Measurements from ENCODE around the gene FAM89A.

FAM89A gene

GRCh38 chr1:231001892-231002291 is 38.2 kb downstream of the FAM89A start:
- H3F3A ChIP-seq (ENCODE audit: control insufficient read depth, insufficient read depth) = no peaks in the 10 kb centered on the region
- no peaks in the 10 kb centered on the region for H3K9me3 ChIP-seq (ENCODE audit: control insufficient read depth, insufficient read depth, low read length)
- H3K27ac ChIP-seq (ENCODE audit: low read depth, low read length) = no peak overlapping the region
- H3K9me2 ChIP-seq (replicated peaks; ENCODE audit: control insufficient read depth, low read length) = no peaks in the 10 kb centered on the region
- H3K4me1 ChIP-seq (ENCODE audit: control insufficient read depth, low read length) = no peaks in the 10 kb centered on the region
- H3K4me3 ChIP-seq (ENCODE audit: low read length) = no peak overlapping the region
- no peaks in the 10 kb centered on the region for H4K20me1 ChIP-seq (ENCODE audit: control insufficient read depth, insufficient read depth, low read depth, low read length)
- TF ChIP-seq EZH2phosphoT487 (IDR thresholded peaks at IDR 0.05; ENCODE audit: borderline replicate concordance, low read length) = no peak
- TF ChIP-seq, protein P1, sequence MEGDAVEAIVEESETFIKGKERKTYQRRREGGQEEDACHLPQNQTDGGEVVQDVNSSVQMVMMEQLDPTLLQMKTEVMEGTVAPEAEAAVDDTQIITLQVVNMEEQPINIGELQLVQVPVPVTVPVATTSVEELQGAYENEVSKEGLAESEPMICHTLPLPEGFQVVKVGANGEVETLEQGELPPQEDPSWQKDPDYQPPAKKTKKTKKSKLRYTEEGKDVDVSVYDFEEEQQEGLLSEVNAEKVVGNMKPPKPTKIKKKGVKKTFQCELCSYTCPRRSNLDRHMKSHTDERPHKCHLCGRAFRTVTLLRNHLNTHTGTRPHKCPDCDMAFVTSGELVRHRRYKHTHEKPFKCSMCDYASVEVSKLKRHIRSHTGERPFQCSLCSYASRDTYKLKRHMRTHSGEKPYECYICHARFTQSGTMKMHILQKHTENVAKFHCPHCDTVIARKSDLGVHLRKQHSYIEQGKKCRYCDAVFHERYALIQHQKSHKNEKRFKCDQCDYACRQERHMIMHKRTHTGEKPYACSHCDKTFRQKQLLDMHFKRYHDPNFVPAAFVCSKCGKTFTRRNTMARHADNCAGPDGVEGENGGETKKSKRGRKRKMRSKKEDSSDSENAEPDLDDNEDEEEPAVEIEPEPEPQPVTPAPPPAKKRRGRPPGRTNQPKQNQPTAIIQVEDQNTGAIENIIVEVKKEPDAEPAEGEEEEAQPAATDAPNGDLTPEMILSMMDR (IDR thresholded peaks at IDR 0.05; ENCODE audit: low read depth, low read length, poor library complexity, severe bottlenecking) = no peak
- H3K4me2 ChIP-seq (ENCODE audit: low read length) = no peak overlapping the region
- peaks cover 46% of the 10 kb centered on the region for H3K36me3 ChIP-seq (ENCODE audit: control insufficient read depth, low read length)
- no peaks in the 10 kb centered on the region for H3K27me3 ChIP-seq (ENCODE audit: control insufficient read depth, low read length)
- H3K79me2 ChIP-seq (ENCODE audit: control insufficient read depth, low read length) = no peaks in the 10 kb centered on the region

DNA sequence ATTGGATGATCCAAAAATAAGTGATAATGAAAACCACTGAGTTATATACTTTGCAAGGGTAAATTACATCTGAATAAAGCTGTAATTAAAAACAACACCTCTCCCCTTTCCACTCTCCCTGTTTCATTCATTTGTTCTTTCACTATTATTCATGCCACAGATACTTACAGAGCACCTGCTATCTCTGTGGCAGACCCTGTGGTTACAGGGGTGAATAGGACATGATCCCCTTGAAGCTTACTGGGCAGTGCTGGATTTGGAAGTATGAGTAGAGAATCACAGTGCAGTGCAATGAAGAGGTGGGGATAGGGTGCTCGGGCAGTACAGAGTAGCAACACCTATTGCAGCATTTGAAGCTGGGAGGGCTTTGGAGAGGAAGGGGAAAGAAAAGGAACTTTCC is 39.4 kb downstream of the FAM89A start:
- Histone ChIP-seq H3K36me3 (ENCODE audit: control insufficient read depth, low read length) (peaks cover 55% of the 10 kb centered on the region), H3K4me1 (ENCODE audit: control insufficient read depth, low read length) (no peaks in the 10 kb centered on the region), H3F3A (ENCODE audit: control insufficient read depth, insufficient read depth) (no peaks in the 10 kb centered on the region), H3K79me2 (ENCODE audit: control insufficient read depth, low read length) (no peaks in the 10 kb centered on the region), H3K9me2 (replicated peaks; ENCODE audit: control insufficient read depth, low read length) (no peaks in the 10 kb centered on the region), H3K27me3 (ENCODE audit: control insufficient read depth, low read length) (no peaks in the 10 kb centered on the region), H3K9me3 (ENCODE audit: control insufficient read depth, insufficient read depth, low read length) (no peaks in the 10 kb centered on the region), H3K4me2 (ENCODE audit: low read length) (no peak overlapping the region), H3K4me3 (ENCODE audit: low read length) (no peak overlapping the region), H4K20me1 (ENCODE audit: control insufficient read depth, insufficient read depth, low read depth, low read length) (no peaks in the 10 kb centered on the region), H3K27ac (ENCODE audit: low read depth, low read length) (no peak overlapping the region)
- TF ChIP-seq EZH2phosphoT487 (IDR thresholded peaks at IDR 0.05; ENCODE audit: borderline replicate concordance, low read length) = no peak
- TF ChIP-seq, protein P1 (IDR thresholded peaks at IDR 0.05; ENCODE audit: low read depth, low read length, poor library complexity, severe bottlenecking) = no peak

DNA sequence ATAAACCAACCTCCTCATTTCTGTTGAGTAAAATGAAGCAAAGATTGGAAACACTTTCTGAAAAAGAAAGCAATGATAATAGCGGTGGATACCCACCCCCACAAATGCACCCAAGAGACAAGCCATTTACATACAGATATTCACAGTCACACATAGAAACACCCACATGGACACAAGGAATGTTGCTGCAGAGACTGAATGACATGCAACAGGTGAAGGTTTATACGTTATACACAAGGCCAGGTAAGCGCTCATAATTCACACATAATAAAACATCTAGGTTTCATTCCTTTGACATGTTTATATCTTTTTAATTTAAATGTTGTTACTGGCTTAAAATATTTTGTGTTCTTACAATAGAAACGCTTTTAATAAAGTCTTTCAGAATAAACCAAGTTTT is 39.9 kb downstream of the FAM89A start:
- Histone ChIP-seq H3K4me2 (ENCODE audit: low read length) (no peak overlapping the region), H3K79me2 (ENCODE audit: control insufficient read depth, low read length) (no peaks in the 10 kb centered on the region), H3F3A (ENCODE audit: control insufficient read depth, insufficient read depth) (no peaks in the 10 kb centered on the region), H3K9me3 (ENCODE audit: control insufficient read depth, insufficient read depth, low read length) (no peaks in the 10 kb centered on the region), H3K9me2 (replicated peaks; ENCODE audit: control insufficient read depth, low read length) (no peaks in the 10 kb centered on the region), H3K27me3 (ENCODE audit: control insufficient read depth, low read length) (no peaks in the 10 kb centered on the region), H3K4me1 (ENCODE audit: control insufficient read depth, low read length) (no peaks in the 10 kb centered on the region), H4K20me1 (ENCODE audit: control insufficient read depth, insufficient read depth, low read depth, low read length) (no peaks in the 10 kb centered on the region), H3K36me3 (ENCODE audit: control insufficient read depth, low read length) (peaks cover 55% of the 10 kb centered on the region), H3K4me3 (ENCODE audit: low read length) (no peak overlapping the region), H3K27ac (ENCODE audit: low read depth, low read length) (no peak overlapping the region)
- no peak for TF ChIP-seq EZH2phosphoT487 (IDR thresholded peaks at IDR 0.05; ENCODE audit: borderline replicate concordance, low read length)
- TF ChIP-seq, protein P1 (IDR thresholded peaks at IDR 0.05; ENCODE audit: low read depth, low read length, poor library complexity, severe bottlenecking) = no peak

GRCh38 chr1:230994860-230995259 is 45.2 kb downstream of the FAM89A start:
- no peak overlapping the region for H3K4me3 ChIP-seq (ENCODE audit: low read length)
- H3K9me2 ChIP-seq (replicated peaks; ENCODE audit: control insufficient read depth, low read length) = no peaks in the 10 kb centered on the region
- H3K9me3 ChIP-seq (ENCODE audit: control insufficient read depth, insufficient read depth, low read length) = no peaks in the 10 kb centered on the region
- H3K36me3 ChIP-seq (ENCODE audit: control insufficient read depth, low read length) = peaks cover 56% of the 10 kb centered on the region
- no peak overlapping the region for H3K27ac ChIP-seq (ENCODE audit: low read depth, low read length)
- H4K20me1 ChIP-seq (ENCODE audit: control insufficient read depth, insufficient read depth, low read depth, low read length) = no peaks in the 10 kb centered on the region
- no peak overlapping the region for H3K4me2 ChIP-seq (ENCODE audit: low read length)
- no peaks in the 10 kb centered on the region for H3K27me3 ChIP-seq (ENCODE audit: control insufficient read depth, low read length)
- no peaks in the 10 kb centered on the region for H3F3A ChIP-seq (ENCODE audit: control insufficient read depth, insufficient read depth)
- no peak for TF ChIP-seq EZH2phosphoT487 (IDR thresholded peaks at IDR 0.05; ENCODE audit: borderline replicate concordance, low read length)
- TF ChIP-seq, protein P1 (IDR thresholded peaks at IDR 0.05; ENCODE audit: low read depth, low read length, poor library complexity, severe bottlenecking) = no peak
- H3K4me1 ChIP-seq (ENCODE audit: control insufficient read depth, low read length) = no peaks in the 10 kb centered on the region
- H3K79me2 ChIP-seq (ENCODE audit: control insufficient read depth, low read length) = no peaks in the 10 kb centered on the region

Measured in DOHH2 (cell line).